ENCODE data around the gene LIMK2.

Gene LIMK2

GRCh38 chr22:31275018-31275417, 62.9 kb downstream of the LIMK2 start:
- Histone ChIP-seq H3K27ac (ENCODE audit: low read depth, low read length) (no peak overlapping the region), H3K36me3 (ENCODE audit: control insufficient read depth, insufficient read depth, low read length) (peaks cover 76% of the 10 kb centered on the region), H3K9ac (ENCODE audit: low read depth, low read length) (no peak overlapping the region), H3K4me1 (ENCODE audit: control insufficient read depth, insufficient read depth, low read length) (peaks cover 2% of the 10 kb centered on the region; the same call in 1 of the 2 replicates), H3K27me3 (ENCODE audit: control insufficient read depth, insufficient read depth, low read length) (no peaks in the 10 kb centered on the region), H3K9me3 (ENCODE audit: control insufficient read depth, insufficient read depth, low read length) (no peaks in the 10 kb centered on the region), H3K4me3 (ENCODE audit: low read depth, low read length) (no peak overlapping the region)

- no peaks in the 10 kb centered on the region for H3K27me3 ChIP-seq (ENCODE audit: control insufficient read depth, insufficient read depth, low read length)
- peaks cover 78% of the 10 kb centered on the region for H3K36me3 ChIP-seq (ENCODE audit: control insufficient read depth, insufficient read depth, low read length)
- no peak overlapping the region for H3K9ac ChIP-seq (ENCODE audit: low read depth, low read length)
- H3K27ac ChIP-seq (ENCODE audit: low read depth, low read length), result no peak overlapping the region
- H3K4me3 ChIP-seq (ENCODE audit: low read depth, low read length), result no peak overlapping the region
- H3K4me1 ChIP-seq (ENCODE audit: control insufficient read depth, insufficient read depth, low read length), result peaks cover 2% of the 10 kb centered on the region; the same call in 1 of the 2 replicates
- no peaks in the 10 kb centered on the region for H3K9me3 ChIP-seq (ENCODE audit: control insufficient read depth, insufficient read depth, low read length)
These were observed 63.5 kb downstream of the LIMK2 start for GRCh38 chr22:31275576-31275975.

- no peak overlapping the region for H3K27ac ChIP-seq (ENCODE audit: low read depth, low read length)
- H3K4me1 ChIP-seq (ENCODE audit: control insufficient read depth, insufficient read depth, low read length), result peaks cover 2% of the 10 kb centered on the region; the same call in 1 of the 2 replicates
- no peak overlapping the region for H3K4me3 ChIP-seq (ENCODE audit: low read depth, low read length)
- peaks cover 68% of the 10 kb centered on the region for H3K36me3 ChIP-seq (ENCODE audit: control insufficient read depth, insufficient read depth, low read length)
- H3K9me3 ChIP-seq (ENCODE audit: control insufficient read depth, insufficient read depth, low read length), result no peaks in the 10 kb centered on the region
- H3K9ac ChIP-seq (ENCODE audit: low read depth, low read length), result no peak overlapping the region
- H3K27me3 ChIP-seq (ENCODE audit: control insufficient read depth, insufficient read depth, low read length), result no peaks in the 10 kb centered on the region
These were observed 64.5 kb downstream of the LIMK2 start for GRCh38 chr22:31276426-31277167.

GRCh38 chr22:31277741-31278140, 65.6 kb downstream of the LIMK2 start:
- H3K9me3 ChIP-seq (ENCODE audit: control insufficient read depth, insufficient read depth, low read length), result no peaks in the 10 kb centered on the region
- H3K27me3 ChIP-seq (ENCODE audit: control insufficient read depth, insufficient read depth, low read length), result no peaks in the 10 kb centered on the region
- no peak overlapping the region for H3K9ac ChIP-seq (ENCODE audit: low read depth, low read length)
- peaks cover 59% of the 10 kb centered on the region for H3K36me3 ChIP-seq (ENCODE audit: control insufficient read depth, insufficient read depth, low read length)
- H3K4me1 ChIP-seq (ENCODE audit: control insufficient read depth, insufficient read depth, low read length), result no peaks in the 10 kb centered on the region
- H3K4me3 ChIP-seq (ENCODE audit: low read depth, low read length), result no peak overlapping the region
- no peak overlapping the region for H3K27ac ChIP-seq (ENCODE audit: low read depth, low read length)

- Histone ChIP-seq H3K9me3 (ENCODE audit: control insufficient read depth, insufficient read depth, low read length) (no peaks in the 10 kb centered on the region), H3K4me1 (ENCODE audit: control insufficient read depth, insufficient read depth, low read length) (no peaks in the 10 kb centered on the region), H3K27me3 (ENCODE audit: control insufficient read depth, insufficient read depth, low read length) (no peaks in the 10 kb centered on the region), H3K4me3 (ENCODE audit: low read depth, low read length) (no peak overlapping the region), H3K36me3 (ENCODE audit: control insufficient read depth, insufficient read depth, low read length) (peaks cover 54% of the 10 kb centered on the region), H3K9ac (ENCODE audit: low read depth, low read length) (no peak overlapping the region), H3K27ac (ENCODE audit: low read depth, low read length) (no peak overlapping the region)
These were observed 66.1 kb downstream of the LIMK2 start for GRCh38 chr22:31278151-31278621.

- Histone ChIP-seq H3K27me3 (ENCODE audit: control insufficient read depth, insufficient read depth, low read length) (no peaks in the 10 kb centered on the region), H3K4me3 (ENCODE audit: low read depth, low read length) (no peak overlapping the region), H3K36me3 (ENCODE audit: control insufficient read depth, insufficient read depth, low read length) (peaks cover 50% of the 10 kb centered on the region), H3K27ac (ENCODE audit: low read depth, low read length) (no peak overlapping the region), H3K9me3 (ENCODE audit: control insufficient read depth, insufficient read depth, low read length) (no peaks in the 10 kb centered on the region), H3K9ac (ENCODE audit: low read depth, low read length) (no peak overlapping the region), H3K4me1 (ENCODE audit: control insufficient read depth, insufficient read depth, low read length) (no peaks in the 10 kb centered on the region)
These were observed 66.7 kb downstream of the LIMK2 start for GRCh38 chr22:31278626-31279326.

GRCh38 chr22:31279327-31279669, 67.2 kb downstream of the LIMK2 start:
- Histone ChIP-seq H3K9ac (ENCODE audit: low read depth, low read length) (no peak overlapping the region), H3K27me3 (ENCODE audit: control insufficient read depth, insufficient read depth, low read length) (no peaks in the 10 kb centered on the region), H3K4me3 (ENCODE audit: low read depth, low read length) (no peak overlapping the region), H3K27ac (ENCODE audit: low read depth, low read length) (no peak overlapping the region), H3K36me3 (ENCODE audit: control insufficient read depth, insufficient read depth, low read length) (peaks cover 46% of the 10 kb centered on the region), H3K9me3 (ENCODE audit: control insufficient read depth, insufficient read depth, low read length) (no peaks in the 10 kb centered on the region), H3K4me1 (ENCODE audit: control insufficient read depth, insufficient read depth, low read length) (no peaks in the 10 kb centered on the region)

- Histone ChIP-seq H3K9me3 (ENCODE audit: control insufficient read depth, insufficient read depth, low read length) (no peaks in the 10 kb centered on the region), H3K36me3 (ENCODE audit: control insufficient read depth, insufficient read depth, low read length) (peaks cover 40% of the 10 kb centered on the region)
These were observed 67.9 kb downstream of the LIMK2 start for GRCh38 chr22:31279821-31280505.

GRCh38 chr22:31281733-31282132, 69.6 kb downstream of the LIMK2 start:
- no peak overlapping the region for H3K27ac ChIP-seq (ENCODE audit: low read depth, low read length)
- no peak overlapping the region for H3K9ac ChIP-seq (ENCODE audit: low read depth, low read length)
- H3K4me3 ChIP-seq (ENCODE audit: low read depth, low read length), result no peak overlapping the region
- no peaks in the 10 kb centered on the region for H3K9me3 ChIP-seq (ENCODE audit: control insufficient read depth, insufficient read depth, low read length)
- peaks cover 28% of the 10 kb centered on the region for H3K36me3 ChIP-seq (ENCODE audit: control insufficient read depth, insufficient read depth, low read length)
- no peaks in the 10 kb centered on the region for H3K4me1 ChIP-seq (ENCODE audit: control insufficient read depth, insufficient read depth, low read length)
- no peaks in the 10 kb centered on the region for H3K27me3 ChIP-seq (ENCODE audit: control insufficient read depth, insufficient read depth, low read length)

More at GRCh38 chr22:31279821-31280505, 67.9 kb downstream of the LIMK2 start:
- Histone ChIP-seq H3K27ac (ENCODE audit: low read depth, low read length) (no peak overlapping the region), H3K4me1 (ENCODE audit: control insufficient read depth, insufficient read depth, low read length) (no peaks in the 10 kb centered on the region), H3K27me3 (ENCODE audit: control insufficient read depth, insufficient read depth, low read length) (no peaks in the 10 kb centered on the region), H3K4me3 (ENCODE audit: low read depth, low read length) (no peak overlapping the region), H3K9ac (ENCODE audit: low read depth, low read length) (no peak overlapping the region)

- H3K4me1 ChIP-seq (ENCODE audit: control insufficient read depth, insufficient read depth, low read length), result no peaks in the 10 kb centered on the region
- H3K36me3 ChIP-seq (ENCODE audit: control insufficient read depth, insufficient read depth, low read length), result peaks cover 16% of the 10 kb centered on the region
- H3K27ac ChIP-seq (ENCODE audit: low read depth, low read length), result no peak overlapping the region
- H3K9ac ChIP-seq (ENCODE audit: low read depth, low read length), result no peak overlapping the region
- H3K4me3 ChIP-seq (ENCODE audit: low read depth, low read length), result no peak overlapping the region
- no peaks in the 10 kb centered on the region for H3K27me3 ChIP-seq (ENCODE audit: control insufficient read depth, insufficient read depth, low read length)
- no peaks in the 10 kb centered on the region for H3K9me3 ChIP-seq (ENCODE audit: control insufficient read depth, insufficient read depth, low read length)
These were observed 70.8 kb downstream of the LIMK2 start for GRCh38 chr22:31282748-31283468.
